K562 (cell line): ENCODE data around the gene ACBD6. TPM values are rescaled to one million over a fixed set of nuclear protein-coding genes. Genes with fewer than 3 reads are reported as not detected.

Source experiments
- ATAC-seq: fragments of 200-7000 bp; cut with Tn5 transposase; 3 replicates; pipeline ENCODE4 v1.9.1; 2020; ENCODE audit warnings: moderate library complexity
- BruUV-seq: library from RNA; stranded (reverse); fragments of 400-500 nt; replicated peaks from 2 replicates; lab custom pipeline; 2021; lab: Mats Ljungman, UMichigan
- CTCF ChIA-PET: fragments of 300-600 bp; formaldehyde crosslinking; extraction: SDS; loops from one replicate; lab custom pipeline; 2021; ENCODE audit warnings: low intra/inter-chr PET ratio; lab: Yijun Ruan, JAX
- POLR2A ChIA-PET: fragments of 300-600, 350-650 bp; sonication (Branson Sonifier 250); formaldehyde crosslinking; extraction: SDS; loops from one replicate; lab custom pipeline; 2021; ENCODE audit warnings: antibody characterized with exemption, inconsistent platforms; lab: Yijun Ruan, JAX
- DNase-seq, 4 experiments: peaks; one replicate each; pipeline versions ENCODE4 v3.0.0 to v3.0.0-alpha.2; 2011 to 2018; ENCODE audit warnings: low spot score in 3 of 4, mixed read lengths in 3 of 4; ENCODE audit errors: extremely low read depth in 1 of 4
- FAIRE-seq: peaks from 2 replicates; lab custom pipeline; 2011; peaks lifted over from hg19 to GRCh38; lab: Jason Lieb, UNC
- H2AFZ ChIP-seq: 2 replicates; pipeline ENCODE4 v1.6.0; 2011; ENCODE audit warnings: low read depth, low read length, control low read depth, inconsistent platforms
- H3K27ac ChIP-seq: fragments of 200-600 bp; 3 replicates; pipeline ENCODE4 v1.8.0; 2011; ENCODE audit warnings: low read depth, mild to moderate bottlenecking, control low read depth, inconsistent platforms, low read length, moderate library complexity, mixed read lengths; ENCODE audit errors: extremely low read depth
- H3K27me3 ChIP-seq, 2 experiments: fragments of 300-600 bp in 1 of 2; 2 replicates in 1 of 2; 3 replicates in 1 of 2; pipeline versions ENCODE4 v1.6.0 to v1.8.0; 2011; ENCODE audit warnings: inconsistent platforms in 2 of 2, low read length in 2 of 2, mild to moderate bottlenecking in 1 of 2, mixed read lengths in 1 of 2, moderate library complexity in 1 of 2; ENCODE audit not compliant: control insufficient read depth in 2 of 2, insufficient read depth in 2 of 2
- H3K36me3 ChIP-seq: fragments of 300-600 bp; 3 replicates; pipeline ENCODE4 v1.8.0; 2011; ENCODE audit warnings: mild to moderate bottlenecking, low read length, inconsistent platforms; ENCODE audit not compliant: control insufficient read depth, insufficient read depth
- H3K4me1 ChIP-seq, 2 experiments: fragments of 200-600 bp in 1 of 2; replicated peaks in 1 of 2; 2 replicates in 1 of 2; 3 replicates in 1 of 2; pipeline versions ENCODE4 v1.5.1 to v1.8.0; 2011; ENCODE audit warnings: inconsistent platforms in 2 of 2, low read length in 2 of 2, mild to moderate bottlenecking in 1 of 2, mixed read lengths in 1 of 2, moderate library complexity in 1 of 2; ENCODE audit not compliant: control insufficient read depth in 2 of 2, insufficient read depth in 2 of 2
- H3K4me2 ChIP-seq: 2 replicates; pipeline ENCODE4 v1.6.1; 2011; ENCODE audit warnings: low read length, control low read depth, inconsistent platforms, mixed read lengths; ENCODE audit not compliant: insufficient read depth
- H3K4me3 ChIP-seq: fragments of 200-600 bp; sonication (generic), shearing (Covaris generic); 2 replicates; pipeline ENCODE4 v1.5.1; 2016; ENCODE audit warnings: control low read depth, inconsistent platforms
- H3K79me2 ChIP-seq: fragments of 200-600 bp; 3 replicates; pipeline ENCODE4 v1.8.0; 2011; ENCODE audit warnings: low read length, inconsistent platforms; ENCODE audit not compliant: control insufficient read depth, insufficient read depth
- H3K9ac ChIP-seq, 2 experiments: 2 replicates each; pipeline versions ENCODE4 v1.6.0 to v1.6.1; 2011; ENCODE audit warnings: low read depth in 2 of 2, low read length in 2 of 2, control low read depth in 1 of 2, inconsistent platforms in 1 of 2, mild to moderate bottlenecking in 1 of 2, mixed read lengths in 1 of 2; ENCODE audit not compliant: insufficient read depth in 1 of 2
- H3K9me1 ChIP-seq: one replicate; pipeline ENCODE4 v1.6.0; 2011; ENCODE audit warnings: inconsistent platforms, mild to moderate bottlenecking, low read length, moderate library complexity; ENCODE audit not compliant: control insufficient read depth, insufficient read depth
- H3K9me3 ChIP-seq: replicated peaks from 2 replicates; pipeline ENCODE4 v1.5.1; 2011; ENCODE audit warnings: low read depth, low read length, inconsistent platforms; ENCODE audit not compliant: control insufficient read depth, insufficient read depth
- H4K20me1 ChIP-seq: replicated peaks from 2 replicates; pipeline ENCODE4 v1.6.1; 2011; ENCODE audit warnings: low read length, inconsistent platforms, mixed read lengths; ENCODE audit not compliant: control insufficient read depth, insufficient read depth
- CHCHD3 ChIP-seq: fragments of 250-450 bp; sonication (Bioruptor Pico); IDR thresholded peaks from 2 replicates; pipeline ENCODE4 v2.1.2; 2022; ENCODE audit warnings: mild to moderate bottlenecking
- CREB1 ChIP-seq, 2 experiments: sonication (generic) in 1 of 2; formaldehyde crosslinking in 1 of 2; IDR thresholded peaks; 2 replicates each; pipeline versions ENCODE4 v1.6.1 to v1.8.0; 2012 to 2022; ENCODE audit warnings: inconsistent platforms in 1 of 2, mild to moderate bottlenecking in 1 of 2, missing genetic modification reagents in 1 of 2, moderate library complexity in 1 of 2
- FIP1L1 ChIP-seq: fragments of 200-400 bp; formaldehyde crosslinking; IDR thresholded peaks from 2 replicates; pipeline ENCODE4 v1.6.1; 2018; ENCODE audit warnings: mild to moderate bottlenecking, low read depth, low read length; ENCODE audit not compliant: poor library complexity, severe bottlenecking
- GMEB1 ChIP-seq: fragments of 250-450 bp; sonication (Bioruptor Pico); IDR thresholded peaks from 2 replicates; pipeline ENCODE4 v1.4.0; 2020; ENCODE audit warnings: mild to moderate bottlenecking
- HDGF ChIP-seq: fragments of 450-650 bp; IDR thresholded peaks from 2 replicates; pipeline ENCODE4 v1.6.1; 2016
- HINFP ChIP-seq: fragments of 450-650 bp; conservative IDR thresholded peaks from 2 replicates; pipeline ENCODE4 v1.6.1; 2016; ENCODE audit warnings: missing genetic modification characterization, low read depth, mild to moderate bottlenecking, control low read depth, missing compliant biosample characterization
- HNRNPL ChIP-seq: fragments of 200-400 bp; formaldehyde crosslinking; IDR thresholded peaks from 2 replicates; pipeline ENCODE4 v1.6.1; 2017; ENCODE audit warnings: low read depth, mild to moderate bottlenecking, low read length
- MXD1 ChIP-seq: fragments of 250-450 bp; sonication (Bioruptor Pico); IDR thresholded peaks from 2 replicates; pipeline ENCODE4 v1.8.0; 2021; ENCODE audit warnings: borderline replicate concordance, mild to moderate bottlenecking, moderate library complexity; ENCODE audit not compliant: poor library complexity, severe bottlenecking
- PRDM10 ChIP-seq: fragments of 450-650 bp; IDR thresholded peaks from 2 replicates; pipeline ENCODE4 v1.6.1; 2018; ENCODE audit not compliant: partially characterized antibody
- SAFB ChIP-seq: fragments of 200-400 bp; formaldehyde crosslinking; IDR thresholded peaks from 2 replicates; pipeline ENCODE4 v1.6.1; 2017; ENCODE audit warnings: low read depth, low read length, borderline replicate concordance
- ZFX ChIP-seq: sonication (generic); formaldehyde crosslinking; IDR thresholded peaks from 2 replicates; pipeline ENCODE4 v1.8.0; 2022; ENCODE audit warnings: mild to moderate bottlenecking, missing genetic modification reagents, moderate library complexity
- ZNF274 ChIP-seq: IDR thresholded peaks from 2 replicates; pipeline ENCODE4 v1.6.1; 2011; ENCODE audit warnings: low read depth, mild to moderate bottlenecking, low read length, moderate library complexity, borderline replicate concordance
- WGBS: fragments of 100-300 bp; shearing (Covaris generic); methylation state at CpG from one replicate; pipeline ENCODE4 v1.1.6; 2016; ENCODE audit warnings: low coverage, mixed read lengths; ENCODE audit not compliant: insufficient coverage; ENCODE audit errors: missing lambda C conversion rate; 5-methylcytosine and 5-hydroxymethylcytosine counted together
- in situ Hi-C: fragments of 300-500 bp; cut with MboI; formaldehyde crosslinking; loops from 4 replicates; pipeline ENCODE4 v1.15.0; 2018; ENCODE audit warnings: inconsistent platforms, mixed read lengths
- intact Hi-C: fragments of 100-400 bp; cut with micrococcal nuclease; formaldehyde crosslinking; loops from 2 replicates; pipeline ENCODE4 v1.14.2; 2022
- polyA plus RNA-seq, 8 experiments: library from polyadenylated mRNA; depleted of rRNA in 4 of 8; stranded (reverse) in 5 of 8; unstranded in 3 of 8; fragments of >200 nt; fragmentation: Nextera tagmentation in 2 of 8; fragmentation: Illumina TruSeq in 1 of 8; extraction: Ambion mirVana in 2 of 8; extraction: Trizol in 1 of 8; gene quantifications; 2 replicates each; pipeline versions ENCODE4 v1.2.1 to v1.2.3, GENCODE V29; 2011 to 2014; ENCODE audit warnings: inconsistent platforms in 1 of 8, missing spikeins in 1 of 8
- total RNA-seq, 7 experiments: library from RNA; depleted of rRNA in 6 of 7; stranded (reverse); fragments of >200 nt in 6 of 7; fragmentation: Illumina TruSeq in 2 of 7; extraction: Trizol in 2 of 7; gene quantifications; 2 replicates each; pipeline versions ENCODE4 v1.2.1 to v1.2.3, GENCODE V29; 2011 to 2021; ENCODE audit warnings: low replicate concordance in 1 of 7

The ACBD6 gene
- total and polyA plus RNA-seq, 9 of the 15 experiments (the other 6 are each of a cell fraction or from before 2014, with no cell fraction given), result 16.9 to 107 (median 77.7) TPM

- Histone ChIP-seq H3K79me2 (no peaks in the 10 kb centered on the region), H2AFZ (no peak overlapping the region), H4K20me1 (no peaks in the 10 kb centered on the region), H3K4me3 (no peak overlapping the region), H3K4me1 (no peaks in the 10 kb centered on the region), H3K36me3 (no peaks in the 10 kb centered on the region), H3K9me1 (no peaks in the 10 kb centered on the region), H3K4me2 (no peak overlapping the region), H3K27ac (no peak overlapping the region), H3K27me3 (no peaks in the 10 kb centered on the region), H3K9me3 (no peaks in the 10 kb centered on the region), H3K9ac (no peak overlapping the region)
- FAIRE-seq (no peak), ATAC-seq (no peak), DNase-seq (no peak)
- POLR2A ChIA-PET, result interaction anchor here (0.8 to 1.6 kb wide), 5 partner anchors 8 to 178 kb away, joined by 3 to 5 read pairs (median 3); no protein-coding TSS in a partner anchor
- in situ Hi-C loops (no loop called here), intact Hi-C loops (loop anchor here (5.0 kb wide), 3 partner anchors 51 to 116 kb away; no protein-coding TSS in a partner anchor)
- WGBS, result 80% methylated on average over 2 of the region's 2 CpGs
- no TSS peak for BruUV-seq
- CTCF ChIA-PET, result no interaction called here
- TF ChIP-seq MXD1 (CRISPR knock-in tag), result no peak
- TF ChIP-seq ZFX, result no peak
- no peak for TF ChIP-seq HNRNPL
- no peak for TF ChIP-seq CREB1 (IDR thresholded peaks at IDR 0.05)
- TF ChIP-seq CREB1 (CRISPR knock-in tag; IDR thresholded peaks at IDR 0.05), result no peak
- no peak for TF ChIP-seq PRDM10
- no peak for TF ChIP-seq CHCHD3 (CRISPR knock-in tag)
- no peak for TF ChIP-seq FIP1L1
- TF ChIP-seq ZNF274, result no peak
- TF ChIP-seq HINFP (tag), result no peak
- TF ChIP-seq SAFB, result no peak
- TF ChIP-seq HDGF, result no peak
- no peak for TF ChIP-seq GMEB1 (CRISPR knock-in tag)
These were observed 135.9 kb downstream of the ACBD6 start for GRCh38 chr1:180366371-180367068.
